Mammary epithelial cell (primary cell): ENCODE results near the gene ZNF236.

Experiments
- CTCF ChIP-seq, 2 donors: IDR thresholded peaks in 1 of 2; conservative IDR thresholded peaks in 1 of 2; 2 replicates each; pipeline ENCODE4 v1.5.1; 2011 to 2012; ENCODE audit warnings: inconsistent platforms in 2 of 2, low read length in 2 of 2, mild to moderate bottlenecking in 2 of 2, control low read depth in 1 of 2, low read depth in 1 of 2; ENCODE audit not compliant: insufficient read depth in 1 of 2; ENCODE audit errors: extremely low read depth in 1 of 2
- EZH2 ChIP-seq: IDR thresholded peaks from 2 replicates; pipeline ENCODE4 v1.6.1; 2012; ENCODE audit warnings: low read length, inconsistent platforms, borderline replicate concordance

- TF ChIP-seq EZH2 = no peak
- no peak for TF ChIP-seq CTCF (conservative IDR thresholded peaks at IDR 0.05 in 1 of 2, IDR thresholded peaks at IDR 0.05 in 1 of 2; ENCODE audit: extremely low read depth in 1 of 2, insufficient read depth in 1 of 2, low read depth in 1 of 2, low read length in 2 of 2)
Measured at GRCh38 chr18:76952747-76953146, 130.4 kb downstream of the ZNF236 start.
